ENCODE results near the gene RAD18. TPM values are rescaled to one million over a fixed set of nuclear protein-coding genes. Genes with fewer than 3 reads are reported as not detected.

Gene RAD18
- total RNA-seq, 1 experiment from 2014 or later, result 13.8 TPM

DNA sequence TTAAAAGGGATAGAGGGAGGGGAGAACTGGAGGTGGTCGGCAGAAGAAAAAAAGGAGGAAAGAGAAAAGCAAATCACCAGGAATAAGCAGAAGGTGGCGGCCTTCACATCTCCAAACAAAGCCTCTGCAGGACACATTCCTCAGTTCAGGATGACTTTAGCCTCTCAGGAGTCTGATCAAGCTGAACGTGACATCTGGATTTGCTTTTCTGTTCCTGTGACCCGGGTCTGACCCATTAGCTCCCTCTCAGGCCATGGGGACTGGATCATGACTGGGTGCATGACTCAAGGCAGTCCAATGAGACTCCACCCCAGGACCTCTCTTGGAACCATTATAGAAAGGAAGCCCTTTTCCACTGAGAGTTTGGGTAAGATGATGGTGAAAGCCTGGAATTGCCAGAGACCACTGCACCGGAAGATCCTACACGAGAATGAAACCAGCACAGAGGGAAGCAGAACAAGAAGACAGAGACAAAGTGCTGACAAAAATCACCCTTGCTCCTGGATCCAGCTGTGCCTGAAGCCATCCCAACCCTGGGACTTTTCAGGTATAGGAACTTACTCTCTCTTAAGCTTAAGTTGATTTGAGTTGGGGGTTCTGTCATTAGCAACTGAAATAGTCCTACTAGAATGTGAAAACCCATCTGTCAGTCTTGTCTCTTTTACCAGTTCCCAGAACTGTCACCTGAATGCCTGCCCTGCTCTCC is 45.4 kb upstream of the RAD18 start:
- no peaks in the 10 kb centered on the region for H3K9me3 ChIP-seq (ENCODE audit: control insufficient read depth, insufficient read depth, low read depth, low read length)
- no peak overlapping the region for H3K27ac ChIP-seq (ENCODE audit: low read length)
- CTCF ChIA-PET, result no interaction called here
- BruUV-seq (replicated peaks), result no TSS peak
- H3K27me3 ChIP-seq (ENCODE audit: control insufficient read depth, insufficient read depth, low read length), result no peaks in the 10 kb centered on the region
- no peaks in the 10 kb centered on the region for H3K4me1 ChIP-seq (ENCODE audit: control insufficient read depth, insufficient read depth, low read length)
- POLR2A ChIA-PET, result no interaction called here
- no peak for DNase-seq (ENCODE audit: low read depth, low spot score)
- intact Hi-C loops (cut with micrococcal nuclease; ENCODE audit: unreplicated experiment) (no loop called here), in situ Hi-C loops (cut with HindIII; ENCODE audit: low pct_unique_long_range_greater_than_20kb, low sequenced_read_pairs) (no loop called here)
- no peak for ATAC-seq
- TF ChIP-seq TCF7L2 (IDR thresholded peaks at IDR 0.05; ENCODE audit: low read depth, low read length), result no peak
- no peak for TF ChIP-seq SIN3A (IDR thresholded peaks at IDR 0.05; ENCODE audit: borderline replicate concordance, insufficient read depth, low read depth, low read length)
- no peak for TF ChIP-seq CTCF (IDR thresholded peaks at IDR 0.05)
- TF ChIP-seq REST (IDR thresholded peaks at IDR 0.05; ENCODE audit: insufficient read depth in 1 of 2, low read depth in 2 of 2, low read length in 1 of 2), result no peak
- TF ChIP-seq POLR2AphosphoS5 (IDR thresholded peaks at IDR 0.05; ENCODE audit: low read depth, low read length), result no peak
- no peaks in the 10 kb centered on the region for H3K36me3 ChIP-seq (ENCODE audit: control insufficient read depth, insufficient read depth, low read length)
- H3K4me3 ChIP-seq (ENCODE audit: low read depth in 2 of 2, low read length in 2 of 2), result no peak overlapping the region

- no peaks in the 10 kb centered on the region for H3K9me3 ChIP-seq (ENCODE audit: control insufficient read depth, insufficient read depth, low read depth, low read length)
- POLR2A ChIA-PET, result no interaction called here
- no peak for DNase-seq (ENCODE audit: low read depth, low spot score)
- no peaks in the 10 kb centered on the region for H3K36me3 ChIP-seq (ENCODE audit: control insufficient read depth, insufficient read depth, low read length)
- intact Hi-C loops (cut with micrococcal nuclease; ENCODE audit: unreplicated experiment) (no loop called here), in situ Hi-C loops (cut with HindIII; ENCODE audit: low pct_unique_long_range_greater_than_20kb, low sequenced_read_pairs) (no loop called here)
- no peak for ATAC-seq
- H3K4me3 ChIP-seq (ENCODE audit: low read depth in 2 of 2, low read length in 2 of 2), result no peak overlapping the region
- CTCF ChIA-PET, result no interaction called here
- H3K4me1 ChIP-seq (ENCODE audit: control insufficient read depth, insufficient read depth, low read length), result no peaks in the 10 kb centered on the region
- TF ChIP-seq SIN3A (IDR thresholded peaks at IDR 0.05; ENCODE audit: borderline replicate concordance, insufficient read depth, low read depth, low read length) (no peak), CTCF (IDR thresholded peaks at IDR 0.05) (no peak), POLR2AphosphoS5 (IDR thresholded peaks at IDR 0.05; ENCODE audit: low read depth, low read length) (no peak), TCF7L2 (IDR thresholded peaks at IDR 0.05; ENCODE audit: low read depth, low read length) (no peak), REST (IDR thresholded peaks at IDR 0.05; ENCODE audit: insufficient read depth in 1 of 2, low read depth in 2 of 2, low read length in 1 of 2) (no peak)
- no TSS peak for BruUV-seq (replicated peaks)
- H3K27me3 ChIP-seq (ENCODE audit: control insufficient read depth, insufficient read depth, low read length), result no peaks in the 10 kb centered on the region
- H3K27ac ChIP-seq (ENCODE audit: low read length), result no peak overlapping the region
Observed at GRCh38 chr3:9007928-9008327, 44.7 kb upstream of the RAD18 start.

Data from Panc1 (cell line).